ENCODE results near the gene ZCCHC18.

ZCCHC18 gene

GRCh38 chrX:104113222-104113965, 1.1 kb downstream of the ZCCHC18 start:
- in situ Hi-C loops (cut with HindIII; ENCODE audit: low sequenced_read_pairs) = no loop called here
- DNase-seq (ENCODE audit: low read depth) = peak; percentile 11
- H3K4me3 ChIP-seq (ENCODE audit: low read depth, low read length) = peak overlapping the region; percentile 55
- TF ChIP-seq, protein P1, sequence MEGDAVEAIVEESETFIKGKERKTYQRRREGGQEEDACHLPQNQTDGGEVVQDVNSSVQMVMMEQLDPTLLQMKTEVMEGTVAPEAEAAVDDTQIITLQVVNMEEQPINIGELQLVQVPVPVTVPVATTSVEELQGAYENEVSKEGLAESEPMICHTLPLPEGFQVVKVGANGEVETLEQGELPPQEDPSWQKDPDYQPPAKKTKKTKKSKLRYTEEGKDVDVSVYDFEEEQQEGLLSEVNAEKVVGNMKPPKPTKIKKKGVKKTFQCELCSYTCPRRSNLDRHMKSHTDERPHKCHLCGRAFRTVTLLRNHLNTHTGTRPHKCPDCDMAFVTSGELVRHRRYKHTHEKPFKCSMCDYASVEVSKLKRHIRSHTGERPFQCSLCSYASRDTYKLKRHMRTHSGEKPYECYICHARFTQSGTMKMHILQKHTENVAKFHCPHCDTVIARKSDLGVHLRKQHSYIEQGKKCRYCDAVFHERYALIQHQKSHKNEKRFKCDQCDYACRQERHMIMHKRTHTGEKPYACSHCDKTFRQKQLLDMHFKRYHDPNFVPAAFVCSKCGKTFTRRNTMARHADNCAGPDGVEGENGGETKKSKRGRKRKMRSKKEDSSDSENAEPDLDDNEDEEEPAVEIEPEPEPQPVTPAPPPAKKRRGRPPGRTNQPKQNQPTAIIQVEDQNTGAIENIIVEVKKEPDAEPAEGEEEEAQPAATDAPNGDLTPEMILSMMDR (IDR thresholded peaks at IDR 0.05; ENCODE audit: low read depth, low read length, missing control alignments) = peak; percentile 58

DNA sequence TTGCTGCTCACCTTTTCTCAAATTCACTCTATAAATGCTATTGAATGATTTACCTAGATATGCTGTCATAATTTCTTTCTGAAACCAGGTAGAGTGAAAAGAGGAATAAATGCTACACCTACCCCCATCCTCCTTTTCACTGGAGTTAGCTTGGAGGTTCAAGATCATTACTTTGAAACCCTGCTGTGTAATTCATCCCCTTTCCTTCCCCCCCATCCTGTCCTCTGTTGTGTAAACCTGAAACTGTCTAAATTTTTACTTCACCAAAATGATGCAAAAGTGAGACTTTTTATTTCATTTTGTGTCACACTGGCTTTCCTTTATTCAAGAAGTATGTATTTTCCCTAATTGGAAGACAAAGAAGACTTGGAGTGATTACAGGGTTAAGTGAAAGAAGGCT, 5.4 kb downstream of the ZCCHC18 start:
- no peak for DNase-seq (ENCODE audit: low read depth)
- in situ Hi-C loops (cut with HindIII; ENCODE audit: low sequenced_read_pairs) = no loop called here
- H3K4me3 ChIP-seq (ENCODE audit: low read depth, low read length) = no peak overlapping the region
- TF ChIP-seq, protein P1 (IDR thresholded peaks at IDR 0.05; ENCODE audit: low read depth, low read length, missing control alignments) = no peak

DNA sequence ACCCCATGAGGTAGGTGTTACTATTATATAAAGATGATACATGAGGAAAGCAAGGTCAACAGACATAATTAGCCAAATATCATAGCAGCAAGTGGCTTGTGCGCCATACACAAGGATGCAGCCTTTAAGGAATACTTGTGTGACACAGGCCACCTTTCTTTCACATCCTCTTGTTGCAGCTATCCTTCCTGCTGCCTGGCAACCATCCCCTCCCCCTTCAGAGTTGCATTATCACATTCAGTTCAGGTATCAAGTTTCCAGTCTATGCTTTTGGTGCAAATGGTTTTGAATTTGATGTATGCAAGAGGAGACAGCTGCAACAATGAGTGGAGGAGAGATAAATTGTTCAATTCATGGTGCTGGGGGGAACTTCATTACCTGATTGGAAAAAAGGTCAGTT, 6.4 kb downstream of the ZCCHC18 start:
- no peak overlapping the region for H3K4me3 ChIP-seq (ENCODE audit: low read depth, low read length)
- no peak for DNase-seq (ENCODE audit: low read depth)
- TF ChIP-seq, protein P1 (IDR thresholded peaks at IDR 0.05; ENCODE audit: low read depth, low read length, missing control alignments) = no peak
- in situ Hi-C loops (cut with HindIII; ENCODE audit: low sequenced_read_pairs) = no loop called here

- in situ Hi-C loops (cut with HindIII; ENCODE audit: low sequenced_read_pairs) = no loop called here
- no peak overlapping the region for H3K4me3 ChIP-seq (ENCODE audit: low read depth, low read length)
- DNase-seq (ENCODE audit: low read depth) = no peak
- TF ChIP-seq, protein P1 (IDR thresholded peaks at IDR 0.05; ENCODE audit: low read depth, low read length, missing control alignments) = no peak
Observed at GRCh38 chrX:104122829-104123228, 10.5 kb downstream of the ZCCHC18 start.

DNA sequence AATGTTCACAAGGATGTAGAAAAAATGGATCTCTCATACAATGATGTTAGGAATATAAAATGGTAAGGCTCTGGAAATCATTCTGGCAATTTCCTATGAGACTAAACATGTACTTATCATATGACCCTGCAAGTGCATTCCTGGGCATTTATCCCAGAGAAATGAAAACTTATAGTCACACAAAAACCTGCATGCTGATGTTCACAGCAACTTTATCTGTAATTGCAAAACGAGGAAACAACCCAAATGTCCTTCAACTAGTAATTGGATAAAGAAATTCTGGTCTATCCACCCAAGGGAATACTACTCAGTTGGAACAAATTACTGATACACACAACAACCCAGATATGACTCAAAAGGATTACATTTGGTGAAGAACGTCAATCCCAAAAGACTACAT, 14.5 kb downstream of the ZCCHC18 start:
- no peak overlapping the region for H3K4me3 ChIP-seq (ENCODE audit: low read depth, low read length)
- DNase-seq (ENCODE audit: low read depth) = no peak
- in situ Hi-C loops (cut with HindIII; ENCODE audit: low sequenced_read_pairs) = no loop called here
- TF ChIP-seq, protein P1 (IDR thresholded peaks at IDR 0.05; ENCODE audit: low read depth, low read length, missing control alignments) = no peak

GRCh38 chrX:104130808-104131207, 18.5 kb downstream of the ZCCHC18 start:
- in situ Hi-C loops (cut with HindIII; ENCODE audit: low sequenced_read_pairs) = no loop called here
- TF ChIP-seq, protein P1 (IDR thresholded peaks at IDR 0.05; ENCODE audit: low read depth, low read length, missing control alignments) = no peak

More at GRCh38 chrX:104130808-104131207, 18.5 kb downstream of the ZCCHC18 start:
- DNase-seq (ENCODE audit: low read depth) = no peak
- no peak overlapping the region for H3K4me3 ChIP-seq (ENCODE audit: low read depth, low read length)

Measured in astrocyte of the cerebellum (primary cell).